Trophoblast cell (in vitro differentiated cells and primary cell): ENCODE data around the gene GRM8.

ENCODE experiments used
- DNase-seq, 2 donors: peaks; one replicate each; pipeline ENCODE4 v3.0.0-alpha.2; 2016
- H2AFZ ChIP-seq: 2 replicates; pipeline ENCODE4 v1.6.1; 2013; ENCODE audit warnings: low read length, moderate library complexity, mild to moderate bottlenecking; ENCODE audit not compliant: insufficient read depth, poor library complexity
- H2AK5ac ChIP-seq: 2 replicates; pipeline ENCODE4 v1.6.1; 2013; ENCODE audit warnings: mild to moderate bottlenecking, low read length
- H2BK120ac ChIP-seq: 2 replicates; pipeline ENCODE4 v1.6.1; 2013; ENCODE audit warnings: low read length, mild to moderate bottlenecking, moderate library complexity; ENCODE audit not compliant: insufficient read depth, poor library complexity
- H2BK12ac ChIP-seq: 2 replicates; pipeline ENCODE4 v1.6.1; 2013; ENCODE audit warnings: mild to moderate bottlenecking, low read length, moderate library complexity
- H2BK5ac ChIP-seq: 2 replicates; pipeline ENCODE4 v1.6.1; 2013; ENCODE audit warnings: low read length, low read depth, moderate library complexity, mild to moderate bottlenecking; ENCODE audit not compliant: poor library complexity
- H3K14ac ChIP-seq: 2 replicates; pipeline ENCODE4 v1.6.1; 2013; ENCODE audit warnings: mild to moderate bottlenecking, low read length
- H3K18ac ChIP-seq: 2 replicates; pipeline ENCODE4 v1.6.1; 2013; ENCODE audit warnings: mild to moderate bottlenecking, low read length
- H3K23ac ChIP-seq: 2 replicates; pipeline ENCODE4 v1.6.1; 2013; ENCODE audit warnings: low read length
- H3K27ac ChIP-seq: 2 replicates; pipeline ENCODE4 v1.5.1; 2013; ENCODE audit warnings: low read depth, mild to moderate bottlenecking, inconsistent platforms, low read length, moderate library complexity
- H3K27me3 ChIP-seq: 2 replicates; pipeline ENCODE4 v1.6.1; 2013; ENCODE audit warnings: inconsistent platforms, mild to moderate bottlenecking, low read length, moderate library complexity; ENCODE audit not compliant: insufficient read depth
- H3K36me3 ChIP-seq, 2 experiments: 1 replicate in 1 of 2; 2 replicates in 1 of 2; pipeline ENCODE4 v1.6.1; 2013; ENCODE audit warnings: low read length in 2 of 2, mild to moderate bottlenecking in 2 of 2, moderate library complexity in 1 of 2; ENCODE audit not compliant: insufficient read depth in 2 of 2, control insufficient read depth in 1 of 2
- H3K4ac ChIP-seq: 2 replicates; pipeline ENCODE4 v1.6.1; 2013; ENCODE audit warnings: low read depth, mild to moderate bottlenecking, low read length, moderate library complexity
- H3K4me1 ChIP-seq, 2 experiments: 1 replicate in 1 of 2; 2 replicates in 1 of 2; pipeline ENCODE4 v1.6.1; 2013; ENCODE audit warnings: low read length in 2 of 2, mild to moderate bottlenecking in 2 of 2, moderate library complexity in 1 of 2; ENCODE audit not compliant: insufficient read depth in 2 of 2, control insufficient read depth in 1 of 2
- H3K4me2 ChIP-seq: 2 replicates; pipeline ENCODE4 v1.6.1; 2013; ENCODE audit warnings: inconsistent platforms, mild to moderate bottlenecking, low read length, moderate library complexity
- H3K4me3 ChIP-seq: 2 replicates; pipeline ENCODE4 v1.5.1; 2013; ENCODE audit warnings: mild to moderate bottlenecking, low read depth, low read length, inconsistent platforms
- H3K79me1 ChIP-seq: one replicate; pipeline ENCODE4 v1.6.1; 2013; ENCODE audit warnings: low read length
- H3K79me2 ChIP-seq: 2 replicates; pipeline ENCODE4 v1.6.1; 2013; ENCODE audit warnings: low read length, mild to moderate bottlenecking; ENCODE audit not compliant: control insufficient read depth, insufficient read depth, poor library complexity
- H3K9ac ChIP-seq: 2 replicates; pipeline ENCODE4 v1.6.1; 2013; ENCODE audit warnings: mild to moderate bottlenecking, low read length
- H3K9me3 ChIP-seq: 2 replicates; pipeline ENCODE4 v1.6.1; 2013; ENCODE audit warnings: low read depth, mild to moderate bottlenecking, control low read depth, inconsistent platforms, low read length; ENCODE audit not compliant: insufficient read depth
- H4K12ac ChIP-seq: 2 replicates; pipeline ENCODE4 v1.6.1; 2013; ENCODE audit warnings: low read depth, mild to moderate bottlenecking, low read length, moderate library complexity
- H4K8ac ChIP-seq: 2 replicates; pipeline ENCODE4 v1.6.1; 2013; ENCODE audit warnings: low read depth, mild to moderate bottlenecking, low read length, moderate library complexity
- H4K91ac ChIP-seq: one replicate; pipeline ENCODE4 v1.6.1; 2013; ENCODE audit warnings: low read depth, mild to moderate bottlenecking, low read length, moderate library complexity
- WGBS: extraction: QIAGEN DNeasy Blood & Tissue Kit; methylation state at CpG from one replicate; pipeline ENCODE4 v1.1.7; 2013; ENCODE audit warnings: missing lambda C conversion rate; ENCODE audit not compliant: insufficient read length, insufficient coverage; ENCODE audit errors: extremely low coverage; 5-methylcytosine and 5-hydroxymethylcytosine counted together

The GRM8 gene

DNA sequence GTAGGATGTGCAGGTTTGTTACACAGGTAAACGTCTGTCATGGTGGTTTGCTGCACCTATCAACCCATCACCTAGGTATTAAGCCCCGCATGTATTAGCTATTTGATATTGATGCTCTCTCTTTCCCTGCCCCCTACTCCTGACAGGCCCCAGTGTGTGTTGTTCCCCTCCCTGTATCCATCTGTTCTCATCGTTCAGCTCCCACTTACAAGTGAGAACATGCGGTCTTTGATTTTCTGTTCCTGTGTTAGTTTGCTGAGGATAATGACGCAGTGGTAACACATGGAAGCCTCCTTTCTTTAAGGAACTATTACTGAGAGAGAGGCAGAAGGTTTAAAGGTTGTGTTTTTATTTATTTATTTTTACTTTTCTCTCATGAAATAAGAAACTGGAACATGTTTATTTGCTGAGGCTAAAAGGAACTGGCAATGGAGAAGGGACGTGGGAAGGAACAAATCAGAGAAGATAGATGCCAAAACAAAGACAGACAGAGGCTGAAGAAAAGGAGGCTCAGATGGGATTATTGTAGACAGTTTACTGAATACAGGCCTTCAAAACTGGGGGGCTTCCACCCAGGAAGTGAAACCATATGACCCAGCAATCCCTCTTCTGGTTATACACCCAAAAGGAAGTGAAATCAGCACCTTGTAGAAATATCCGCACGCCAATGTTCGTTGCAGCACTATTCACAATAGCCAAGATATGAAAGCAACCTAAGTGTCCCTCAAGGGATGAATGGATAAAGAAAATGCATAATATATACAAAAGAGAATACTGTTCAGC, 556.3 kb downstream of the GRM8 start:
- Histone ChIP-seq H4K8ac (no peak overlapping the region), H3K79me2 (no peaks in the 10 kb centered on the region), H2BK120ac (no peak overlapping the region), H2BK5ac (no peak overlapping the region), H4K12ac (no peak overlapping the region), H3K14ac (no peak overlapping the region), H3K9ac (no peak overlapping the region), H2BK12ac (no peak overlapping the region), H3K4me1 (no peaks in the 10 kb centered on the region), H3K79me1 (no peaks in the 10 kb centered on the region), H3K4me2 (no peak overlapping the region), H3K9me3 (no peaks in the 10 kb centered on the region), H3K23ac (no peak overlapping the region), H3K4me3 (no peak overlapping the region), H3K4ac (no peak overlapping the region), H3K27me3 (no peaks in the 10 kb centered on the region), H2AFZ (no peak overlapping the region), H3K36me3 (no peaks in the 10 kb centered on the region), H4K91ac (no peak overlapping the region), H2AK5ac (no peak overlapping the region), H3K27ac (no peak overlapping the region), H3K18ac (no peak overlapping the region)
- peak in 1 of 2 donors; percentile 1 for DNase-seq
- no CpG with 5 or more reads among the region's 9 CpGs for WGBS

DNA sequence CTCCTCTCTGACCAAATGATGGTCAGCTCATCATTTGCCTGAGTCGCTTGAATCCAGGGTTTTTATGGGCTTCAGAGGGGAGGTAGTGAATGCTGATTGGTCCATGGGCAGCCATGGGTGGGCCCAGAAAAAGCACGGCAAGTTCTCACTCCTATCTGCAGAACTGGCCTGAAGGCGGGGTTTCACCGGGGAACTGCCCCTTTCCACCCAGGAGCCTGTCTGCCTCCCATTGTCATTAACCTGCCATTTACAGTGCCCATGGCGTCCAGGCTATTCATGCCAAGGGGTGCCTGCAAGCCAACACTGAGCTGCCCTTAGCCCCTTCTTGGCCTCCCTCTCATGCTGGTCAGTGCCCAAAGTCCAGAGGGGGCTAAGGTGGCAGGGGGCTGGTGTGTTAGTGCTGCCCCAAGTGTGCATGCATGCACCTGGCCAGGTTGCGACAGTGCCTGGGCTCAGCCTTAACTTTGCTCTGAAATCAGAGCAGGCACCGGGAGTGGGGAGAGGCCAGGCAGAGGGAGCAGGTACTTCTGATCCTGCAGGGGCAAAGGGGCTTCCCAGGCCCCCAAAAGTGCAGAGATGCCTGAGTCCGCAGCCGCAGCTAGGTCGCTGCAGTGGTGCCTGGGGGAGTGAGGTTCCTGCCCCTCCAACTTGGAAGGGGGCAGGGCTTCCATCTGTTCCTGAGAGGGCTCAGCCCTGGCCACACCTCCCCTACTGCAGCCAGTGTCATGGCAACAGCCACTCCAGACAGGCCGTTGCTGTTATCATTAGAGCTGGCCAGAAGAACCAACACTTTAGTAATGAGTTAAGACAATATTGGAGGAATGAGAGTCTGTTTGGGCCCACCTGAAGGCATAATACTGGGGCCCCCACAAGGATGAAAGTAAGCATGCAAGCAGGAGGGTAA, 561.6 kb downstream of the GRM8 start:
- peaks cover 7% of the 10 kb centered on the region for H3K9me3 ChIP-seq
- H2AFZ ChIP-seq, result no peak overlapping the region
- H3K23ac ChIP-seq, result no peak overlapping the region
- no peak overlapping the region for H3K18ac ChIP-seq
- no peak overlapping the region for H2AK5ac ChIP-seq
- no peak for DNase-seq
- H3K4ac ChIP-seq, result no peak overlapping the region
- H2BK5ac ChIP-seq, result no peak overlapping the region
- no peak overlapping the region for H4K8ac ChIP-seq
- H3K27me3 ChIP-seq, result no peaks in the 10 kb centered on the region
- H4K91ac ChIP-seq, result no peak overlapping the region
- no peak overlapping the region for H3K4me2 ChIP-seq
- no peak overlapping the region for H2BK120ac ChIP-seq
- H3K36me3 ChIP-seq, result no peaks in the 10 kb centered on the region
- no CpG with 5 or more reads among the region's 11 CpGs for WGBS
- H3K27ac ChIP-seq, result no peak overlapping the region
- H3K9ac ChIP-seq, result no peak overlapping the region
- H2BK12ac ChIP-seq, result no peak overlapping the region
- H3K14ac ChIP-seq, result no peak overlapping the region
- no peak overlapping the region for H4K12ac ChIP-seq
- H3K4me1 ChIP-seq, result no peaks in the 10 kb centered on the region
- no peaks in the 10 kb centered on the region for H3K79me2 ChIP-seq
- H3K79me1 ChIP-seq, result no peaks in the 10 kb centered on the region
- H3K4me3 ChIP-seq, result no peak overlapping the region

DNA sequence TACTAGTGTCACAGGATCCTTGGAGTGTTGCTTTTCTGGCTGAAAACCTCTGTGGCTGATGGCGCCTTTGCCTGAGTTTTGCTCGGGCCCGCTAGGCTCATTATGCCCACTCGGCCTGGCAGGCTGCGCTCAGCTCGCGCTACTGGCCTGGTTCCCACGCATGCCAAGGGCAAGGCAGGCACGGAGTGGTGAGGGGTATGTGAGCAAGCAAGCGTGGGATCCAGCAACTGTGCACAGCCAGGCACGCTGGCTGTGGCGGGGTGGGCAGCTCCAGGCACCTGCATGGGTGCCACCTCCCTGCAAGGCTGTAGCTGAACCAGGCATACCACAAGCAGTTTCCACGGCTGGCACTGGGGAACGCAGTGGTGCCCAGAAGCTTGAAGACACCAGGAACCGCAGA, 562.6 kb downstream of the GRM8 start:
- no peak overlapping the region for H3K14ac ChIP-seq
- H3K27me3 ChIP-seq, result no peaks in the 10 kb centered on the region
- no peak overlapping the region for H3K9ac ChIP-seq
- no peak overlapping the region for H2AK5ac ChIP-seq
- no peak overlapping the region for H2BK12ac ChIP-seq
- no peaks in the 10 kb centered on the region for H3K79me2 ChIP-seq
- no CpG with 5 or more reads among the region's 15 CpGs for WGBS
- no peak overlapping the region for H2BK5ac ChIP-seq
- no peaks in the 10 kb centered on the region for H3K36me3 ChIP-seq
- H3K79me1 ChIP-seq, result no peaks in the 10 kb centered on the region
- no peak overlapping the region for H3K23ac ChIP-seq
- H3K4me1 ChIP-seq, result no peaks in the 10 kb centered on the region
- no peak overlapping the region for H3K18ac ChIP-seq
- no peak overlapping the region for H4K91ac ChIP-seq
- DNase-seq, result no peak
- no peak overlapping the region for H3K4me2 ChIP-seq
- H4K12ac ChIP-seq, result no peak overlapping the region
- H2BK120ac ChIP-seq, result no peak overlapping the region
- H3K4me3 ChIP-seq, result peak overlapping the region; percentile 15
- H3K27ac ChIP-seq, result no peak overlapping the region
- no peak overlapping the region for H2AFZ ChIP-seq
- peaks cover 11% of the 10 kb centered on the region for H3K9me3 ChIP-seq
- H3K4ac ChIP-seq, result no peak overlapping the region
- no peak overlapping the region for H4K8ac ChIP-seq

DNA sequence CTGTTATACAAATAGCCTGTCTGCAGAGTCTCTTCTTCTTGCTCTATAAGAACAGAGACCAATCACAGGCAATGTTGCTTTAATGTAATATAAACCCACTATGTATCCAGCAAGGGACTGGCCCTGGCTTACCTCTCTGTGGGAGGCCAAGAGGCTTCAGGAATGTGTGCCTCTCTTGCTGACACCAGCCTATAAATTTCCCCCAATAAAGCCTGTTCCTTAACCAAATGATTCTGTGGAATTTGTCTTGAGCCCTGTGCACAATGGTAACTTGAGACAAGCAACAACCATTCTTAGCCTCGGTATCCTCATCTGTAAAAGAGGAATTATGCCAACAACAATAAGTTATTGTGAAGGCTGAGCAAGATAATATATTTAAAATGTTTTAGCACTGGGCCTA, 563.7 kb downstream of the GRM8 start:
- Histone ChIP-seq H2AFZ (no peak overlapping the region), H3K4ac (no peak overlapping the region), H3K4me2 (no peak overlapping the region), H3K27ac (no peak overlapping the region), H2BK5ac (no peak overlapping the region), H3K9me3 (peaks cover 11% of the 10 kb centered on the region), H3K14ac (no peak overlapping the region), H3K36me3 (no peaks in the 10 kb centered on the region), H3K9ac (no peak overlapping the region), H3K23ac (no peak overlapping the region), H3K4me1 (no peaks in the 10 kb centered on the region), H3K79me2 (no peaks in the 10 kb centered on the region), H2AK5ac (no peak overlapping the region), H3K4me3 (no peak overlapping the region), H3K27me3 (no peaks in the 10 kb centered on the region), H4K8ac (no peak overlapping the region), H3K79me1 (no peaks in the 10 kb centered on the region), H2BK12ac (no peak overlapping the region), H4K12ac (no peak overlapping the region), H3K18ac (no peak overlapping the region), H2BK120ac (no peak overlapping the region), H4K91ac (no peak overlapping the region)
- WGBS, result no CpG with 5 or more reads among the region's 1 CpG
- no peak for DNase-seq
